Measurements from ENCODE around the gene GSPT1. TPM values are rescaled to one million over a fixed set of nuclear protein-coding genes. Genes with fewer than 3 reads are reported as not detected.
A peak's percentile ranks its signal among the peaks of the same experiment; 100 is the strongest.

Gene GSPT1
- total and polyA plus RNA-seq, 2 experiments from 2014 or later, result 64.6 to 101 TPM

- H3K4me3 ChIP-seq, result no peak overlapping the region
- H3K36me3 ChIP-seq, result peaks cover 14% of the 10 kb centered on the region
- peaks cover 11% of the 10 kb centered on the region for H3K4me1 ChIP-seq (ENCODE audit: low read depth)
- TF ChIP-seq CTCF (IDR thresholded peaks at IDR 0.05; ENCODE audit: low read depth, low read length), result no peak
- H3K27me3 ChIP-seq, result no peaks in the 10 kb centered on the region
- no peak for DNase-seq (ENCODE audit: low read depth in 1 of 2, low spot score in 1 of 2)
- H3K27ac ChIP-seq, result peak overlapping the region; percentile 30
- no peaks in the 10 kb centered on the region for H3K9me3 ChIP-seq (ENCODE audit: low read depth)
Measured at GRCh38 chr16:11868412-11868980, 47.3 kb downstream of the GSPT1 start.

GRCh38 chr16:11862489-11862888 lies 53.3 kb downstream of the GSPT1 start:
- TF ChIP-seq CTCF (IDR thresholded peaks at IDR 0.05; ENCODE audit: low read depth, low read length), result no peak
- no peaks in the 10 kb centered on the region for H3K9me3 ChIP-seq (ENCODE audit: low read depth)
- no peaks in the 10 kb centered on the region for H3K27me3 ChIP-seq
- H3K36me3 ChIP-seq, result no peaks in the 10 kb centered on the region
- no peak for DNase-seq (ENCODE audit: low read depth in 1 of 2, low spot score in 1 of 2)
- H3K4me3 ChIP-seq, result no peak overlapping the region
- H3K27ac ChIP-seq, result no peak overlapping the region
- H3K4me1 ChIP-seq (ENCODE audit: low read depth), result no peaks in the 10 kb centered on the region

GRCh38 chr16:11857161-11857560 lies 58.6 kb downstream of the GSPT1 start:
- Histone ChIP-seq H3K27ac (no peak overlapping the region), H3K9me3 (ENCODE audit: low read depth) (no peaks in the 10 kb centered on the region), H3K4me1 (ENCODE audit: low read depth) (peaks cover 3% of the 10 kb centered on the region), H3K36me3 (no peaks in the 10 kb centered on the region), H3K4me3 (no peak overlapping the region), H3K27me3 (no peaks in the 10 kb centered on the region)
- no peak for TF ChIP-seq CTCF (IDR thresholded peaks at IDR 0.05; ENCODE audit: low read depth, low read length)
- no peak for DNase-seq (ENCODE audit: low read depth in 1 of 2, low spot score in 1 of 2)

- peak in 1 of 2 donors; percentile 43 for DNase-seq (ENCODE audit: low read depth in 1 of 2, low spot score in 1 of 2)
- H3K9me3 ChIP-seq (ENCODE audit: low read depth), result no peaks in the 10 kb centered on the region
- peaks cover 15% of the 10 kb centered on the region for H3K36me3 ChIP-seq
- no peaks in the 10 kb centered on the region for H3K27me3 ChIP-seq
- peak overlapping the region; percentile 95 for H3K27ac ChIP-seq
- H3K4me3 ChIP-seq, result peak overlapping the region; percentile 96
- no peak for TF ChIP-seq CTCF (IDR thresholded peaks at IDR 0.05; ENCODE audit: low read depth, low read length)
- peaks cover 17% of the 10 kb centered on the region for H3K4me1 ChIP-seq (ENCODE audit: low read depth)
Measured at GRCh38 chr16:11852092-11852809, 63.5 kb downstream of the GSPT1 start.

GRCh38 chr16:11851294-11852091 lies 64.3 kb downstream of the GSPT1 start, which contains the start of gene RSL1D1:
TSS of gene RSL1D1 (minus strand) at chr16:11851542. CDS start at chr16:11851512, 30 bp downstream.
- peak within 1 kb of the TSS; percentile 95 for H3K27ac ChIP-seq
- H3K9me3 ChIP-seq (ENCODE audit: low read depth), result no peaks in the 10 kb centered on the region
- peak; percentile 95 for DNase-seq (ENCODE audit: low read depth in 1 of 2, low spot score in 1 of 2)
- peaks cover 17% of the 10 kb centered on the region for H3K4me1 ChIP-seq (ENCODE audit: low read depth)
- peaks cover 21% of the 10 kb centered on the region for H3K36me3 ChIP-seq
- peak within 1 kb of the TSS; percentile 96 for H3K4me3 ChIP-seq
- H3K27me3 ChIP-seq, result no peaks in the 10 kb centered on the region
- TF ChIP-seq CTCF (IDR thresholded peaks at IDR 0.05; ENCODE audit: low read depth, low read length), result no peak

All from cardiac muscle cell (in vitro differentiated cells and primary cell).